Parietal lobe (tissue), 1 donor: ENCODE measurements around the gene CSRP3. TPM values are rescaled to one million over a fixed set of nuclear protein-coding genes. Genes with fewer than 3 reads are reported as not detected.

Experiments used
- total RNA-seq: library from RNA; depleted of rRNA; stranded (reverse); fragments of >200 nt; gene quantifications from one replicate; pipeline ENCODE4 v1.2.3, GENCODE V29; 2014

Gene CSRP3
- not detected for total RNA-seq

DNA sequence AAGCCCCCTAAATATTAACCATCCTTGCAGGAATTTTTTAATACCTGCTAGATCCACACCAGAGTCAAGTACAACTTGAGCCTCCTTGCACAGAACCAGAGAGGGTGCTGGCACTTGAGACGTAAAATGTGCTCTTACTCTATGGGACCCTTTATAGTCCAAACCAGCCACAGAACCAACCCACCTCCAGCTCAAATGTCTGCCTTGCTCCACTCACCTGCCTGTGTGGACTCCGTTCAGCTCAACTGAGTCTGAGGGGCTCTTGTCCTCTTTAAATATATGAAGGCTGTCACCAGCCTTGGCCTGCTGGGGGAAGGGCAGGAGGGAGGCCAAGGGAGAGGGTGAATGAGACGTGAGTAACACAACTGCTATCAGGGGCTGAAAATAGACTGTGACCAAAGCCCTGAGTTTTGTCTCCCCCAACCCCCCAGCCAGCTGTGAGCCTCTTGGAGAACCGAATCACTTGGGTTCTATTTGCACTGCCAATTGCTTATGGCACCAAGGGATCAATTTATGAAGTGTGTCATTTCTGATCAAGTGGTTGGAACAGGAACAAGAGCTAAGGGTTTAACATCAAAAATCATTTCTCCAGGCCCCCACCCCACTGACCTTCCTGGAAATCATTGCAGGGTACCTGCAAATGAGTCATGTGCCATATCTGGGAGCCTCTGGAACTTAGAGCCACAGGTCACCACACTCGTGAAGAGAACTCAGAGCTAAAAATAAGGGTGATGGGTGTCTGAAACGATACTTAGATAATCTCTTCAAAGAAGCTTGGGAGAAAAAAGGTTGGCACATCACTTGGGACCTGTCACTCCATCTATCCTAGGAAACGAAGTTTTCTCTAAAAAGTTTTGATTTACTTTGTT is at the start of gene CSRP3:
CSRP3 (minus strand) TSS at position 247 of the 869 bp plus-strand sequence. CDS start 9,535 bp downstream, outside the sequence.

DNA sequence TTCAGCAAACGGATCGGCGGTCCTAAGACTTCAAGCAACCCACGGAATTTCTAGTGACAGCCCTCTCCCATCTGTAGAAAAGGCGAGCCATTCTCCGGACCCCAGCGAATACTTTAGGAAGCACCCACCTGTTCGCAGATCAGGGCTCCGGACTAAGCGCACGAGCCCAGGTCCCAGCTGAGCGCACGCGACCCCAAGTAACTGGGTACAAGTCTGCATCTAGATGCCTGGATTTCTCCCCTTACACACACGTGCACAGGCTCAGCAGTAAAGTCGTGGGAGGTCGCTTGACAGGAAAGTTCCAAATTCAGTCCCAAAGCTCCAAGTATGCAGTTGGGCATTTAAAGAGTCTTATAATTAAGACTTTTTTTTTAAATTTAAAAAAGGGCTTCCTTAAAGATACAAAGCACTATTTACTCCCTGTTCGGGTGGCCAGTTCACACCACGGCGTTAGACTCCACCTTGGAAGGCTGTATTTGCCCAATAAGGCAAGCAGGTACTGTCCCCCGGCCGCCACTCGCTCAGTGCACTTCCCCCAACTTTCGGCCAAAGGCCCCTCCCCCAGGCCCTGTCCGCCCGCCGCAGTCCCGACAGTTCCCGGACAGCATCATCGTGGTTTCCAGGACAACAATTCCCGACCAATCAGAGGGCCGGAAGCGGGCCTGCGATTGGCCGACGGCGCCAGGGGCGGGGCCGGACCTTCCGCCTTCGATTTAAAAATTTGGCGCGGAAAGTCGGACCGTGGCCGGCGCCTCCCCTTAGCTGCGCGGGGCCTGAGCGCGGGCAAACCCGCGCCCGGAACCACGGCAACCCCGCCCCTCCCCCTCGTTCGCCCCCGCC is 38.9 kb upstream of the CSRP3 start, which contains the start of gene E2F8:
E2F8 (minus strand) TSS at position 526 of the 840 bp plus-strand sequence. CDS start 824 bp downstream, outside the sequence.

Other genes with a start within 250 kb of the CSRP3 start
- not detected for gene MRGPRX2, start 141.3 kb downstream of the CSRP3 start, total RNA-seq
- gene ZDHHC13, start 84.8 kb downstream of the CSRP3 start, total RNA-seq: 41.6 TPM
- gene E2F8, start 39.0 kb upstream of the CSRP3 start, total RNA-seq: 0.63 TPM